Measurements from ENCODE around the gene RXRA. TPM values are rescaled to one million over a fixed set of nuclear protein-coding genes. Genes with fewer than 3 reads are reported as not detected.

RXRA gene
- total and polyA plus RNA-seq, 2 donors (not counting 1 experiment from before 2014, with no cell fraction given) = 2.6 to 6.8 TPM

DNA sequence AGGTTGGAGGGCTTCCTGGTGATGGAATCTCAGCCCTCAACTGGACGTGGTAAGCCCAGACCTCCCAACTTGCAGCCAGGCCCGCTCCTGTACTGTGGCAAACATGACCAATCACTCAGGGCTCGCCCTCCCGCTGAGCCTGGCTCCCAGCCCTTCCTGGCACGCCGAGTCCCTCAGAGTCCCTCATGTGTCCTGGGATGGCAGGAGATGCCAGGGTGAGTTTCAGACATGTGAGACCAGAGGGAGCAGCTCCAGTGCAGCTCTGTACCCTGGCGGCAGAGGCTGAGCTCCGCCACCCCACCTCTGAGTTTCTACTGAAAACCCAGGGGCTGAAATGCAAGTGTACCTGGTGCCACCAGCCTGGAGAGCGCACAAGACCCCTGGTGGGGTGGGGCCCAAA is 42.0 kb upstream of the RXRA start:
- Histone ChIP-seq H3K79me2 (ENCODE audit: control insufficient read depth, insufficient read depth, low read length) (no peaks in the 10 kb centered on the region), H3K4me1 (ENCODE audit: control insufficient read depth in 2 of 2, insufficient read depth in 2 of 2, low read length in 2 of 2) (peaks cover 10 to 15% of the 10 kb centered on the region in 2 donors), H3K9me3 (ENCODE audit: control extremely low read depth in 1 of 3, control insufficient read depth in 2 of 3, insufficient read depth in 1 of 3, low read length in 2 of 3) (peaks cover 0 to 8% (median 0%) of the 10 kb centered on the region in 3 donors), H3K4me3 (ENCODE audit: control extremely low read depth in 1 of 5, extremely low read depth in 1 of 5, insufficient read depth in 1 of 5, low read depth in 2 of 5, low read length in 4 of 5) (no peak overlapping the region), H3K27me3 (replicated peaks in 1 of 4; ENCODE audit: control extremely low read depth in 1 of 4, control insufficient read depth in 3 of 4, insufficient read depth in 4 of 4, low read length in 3 of 4) (peaks cover 0 to 18% (median 6%) of the 10 kb centered on the region in 4 experiments), H3K9ac (ENCODE audit: low read length) (no peak overlapping the region), H4K20me1 (ENCODE audit: control insufficient read depth, insufficient read depth, low read length, poor library complexity, severe bottlenecking) (no peaks in the 10 kb centered on the region), H3K36me3 (replicated peaks in 1 of 2; ENCODE audit: control extremely low read depth in 1 of 2, control insufficient read depth in 1 of 2, extremely low read depth in 1 of 2, insufficient read depth in 2 of 2, low read length in 1 of 2) (no peaks in the 10 kb centered on the region), H3K27ac (ENCODE audit: low read length in 2 of 2) (no peak overlapping the region), H3K4me2 (replicated peaks; ENCODE audit: low read depth, low read length, poor library complexity, severe bottlenecking) (no peak overlapping the region), H2AFZ (ENCODE audit: insufficient read depth, low read depth, low read length, poor library complexity, severe bottlenecking) (no peak overlapping the region)
- intact Hi-C loops (cut with micrococcal nuclease) = no loop called here
- no peak for DNase-seq
- Mint-ChIP-seq H3K4me1 (peaks cover 14% of the 10 kb centered on the region), H3K27me3 (peaks cover 34% of the 10 kb centered on the region), H3K27ac (no peak overlapping the region), H3K9me3 (ENCODE audit: insufficient read depth) (no peaks in the 10 kb centered on the region), H3K4me3 (no peak overlapping the region)
- CTCF ChIA-PET = no interaction called here
- POLR2A ChIA-PET = no interaction called here
- TF ChIP-seq EZH2 (IDR thresholded peaks at IDR 0.05; ENCODE audit: borderline replicate concordance, insufficient read depth, low read depth, low read length, poor library complexity, severe bottlenecking) = no peak
- TF ChIP-seq CTCF (IDR thresholded peaks at IDR 0.05) = no peak
- 89% methylated on average over 8 of the region's 9 CpGs for WGBS (ENCODE audit: insufficient coverage)
- ATAC-seq (ENCODE audit: low read depth) = no peak

- H2AFZ ChIP-seq (ENCODE audit: insufficient read depth, low read depth, low read length, poor library complexity, severe bottlenecking) = no peak overlapping the region
- H3K4me1 Mint-ChIP-seq = peaks cover 14% of the 10 kb centered on the region
- intact Hi-C loops (cut with micrococcal nuclease) = no loop called here
- no peak overlapping the region for H3K4me3 Mint-ChIP-seq
- DNase-seq (no peak), ATAC-seq (ENCODE audit: low read depth) (no peak)
- TF ChIP-seq EZH2 (IDR thresholded peaks at IDR 0.05; ENCODE audit: borderline replicate concordance, insufficient read depth, low read depth, low read length, poor library complexity, severe bottlenecking) (no peak), CTCF (IDR thresholded peaks at IDR 0.05) (no peak)
- WGBS (ENCODE audit: insufficient coverage) = 95% methylated on average over 12 of the region's 12 CpGs
- H3K4me1 ChIP-seq (ENCODE audit: control insufficient read depth in 2 of 2, insufficient read depth in 2 of 2, low read length in 2 of 2) = peaks cover 10 to 15% of the 10 kb centered on the region in 2 donors
- no peak overlapping the region for H3K4me2 ChIP-seq (replicated peaks; ENCODE audit: low read depth, low read length, poor library complexity, severe bottlenecking)
- peaks cover 37% of the 10 kb centered on the region for H3K27me3 Mint-ChIP-seq
- H3K9me3 Mint-ChIP-seq (ENCODE audit: insufficient read depth) = no peaks in the 10 kb centered on the region
- CTCF ChIA-PET = no interaction called here
- no peak overlapping the region for H3K27ac ChIP-seq (ENCODE audit: low read length in 2 of 2)
- H3K4me3 ChIP-seq (ENCODE audit: control extremely low read depth in 1 of 5, extremely low read depth in 1 of 5, insufficient read depth in 1 of 5, low read depth in 2 of 5, low read length in 4 of 5) = no peak overlapping the region
- no peaks in the 10 kb centered on the region for H3K79me2 ChIP-seq (ENCODE audit: control insufficient read depth, insufficient read depth, low read length)
- H3K9ac ChIP-seq (ENCODE audit: low read length) = no peak overlapping the region
- H3K9me3 ChIP-seq (ENCODE audit: control extremely low read depth in 1 of 3, control insufficient read depth in 2 of 3, insufficient read depth in 1 of 3, low read length in 2 of 3) = peaks cover 0 to 8% (median 0%) of the 10 kb centered on the region in 3 donors
- no peaks in the 10 kb centered on the region for H4K20me1 ChIP-seq (ENCODE audit: control insufficient read depth, insufficient read depth, low read length, poor library complexity, severe bottlenecking)
- peaks cover 0 to 18% (median 6%) of the 10 kb centered on the region in 4 experiments for H3K27me3 ChIP-seq (replicated peaks in 1 of 4; ENCODE audit: control extremely low read depth in 1 of 4, control insufficient read depth in 3 of 4, insufficient read depth in 4 of 4, low read length in 3 of 4)
- no peaks in the 10 kb centered on the region for H3K36me3 ChIP-seq (replicated peaks in 1 of 2; ENCODE audit: control extremely low read depth in 1 of 2, control insufficient read depth in 1 of 2, extremely low read depth in 1 of 2, insufficient read depth in 2 of 2, low read length in 1 of 2)
- H3K27ac Mint-ChIP-seq = no peak overlapping the region
- POLR2A ChIA-PET = no interaction called here
Measured at GRCh38 chr9:134284741-134285140, 41.5 kb upstream of the RXRA start.
